Measurements from ENCODE around the gene ZFYVE27.

GRCh38 chr10:97785231-97785630 is 48.3 kb downstream of the ZFYVE27 start:
- TF ChIP-seq CTCF (IDR thresholded peaks at IDR 0.05; ENCODE audit: low read length) (no peak), EZH2 (optimal IDR thresholded peaks at IDR 0.05; ENCODE audit: low read depth, low read length) (no peak), EZH2phosphoT487 (IDR thresholded peaks at IDR 0.05; ENCODE audit: low read length) (no peak)

Data from MM.1S (cell line).